GM23338 (cell line): Measurements from ENCODE around the gene CLIP2.

ENCODE experiments used
- CREB1 ChIP-seq: fragments of 250-450 bp; sonication (Bioruptor Pico); IDR thresholded peaks from 2 replicates; pipeline ENCODE4 v1.5.0; 2020; ENCODE audit warnings: low read depth, mild to moderate bottlenecking, moderate library complexity
- CTCF ChIP-seq, 2 experiments: fragments of 200-600 bp in 1 of 2; sonication (generic) in 1 of 2; conservative IDR thresholded peaks; 2 replicates each; pipeline versions ENCODE4 v1.5.1 to v1.6.1; 2016 to 2017; ENCODE audit warnings: antibody characterized with exemption in 2 of 2, low read depth in 2 of 2, mild to moderate bottlenecking in 2 of 2, moderate library complexity in 1 of 2
- ETS1 ChIP-seq: IDR thresholded peaks from 2 replicates; pipeline ENCODE4 v1.6.1; 2016; ENCODE audit warnings: antibody characterized with exemption
- EZH2 ChIP-seq: fragments of 200-600 bp; sonication (generic); IDR thresholded peaks from one replicate; pipeline ENCODE4 v1.8.0; 2017; ENCODE audit warnings: antibody characterized with exemption, mild to moderate bottlenecking, low read depth; ENCODE audit not compliant: unreplicated experiment
- EZH2phosphoT487 ChIP-seq: fragments of 200-600 bp; sonication (generic); IDR thresholded peaks from one replicate; pipeline ENCODE4 v1.8.1; 2018; ENCODE audit warnings: antibody characterized with exemption; ENCODE audit not compliant: unreplicated experiment
- JUNB ChIP-seq: IDR thresholded peaks from one replicate; pipeline ENCODE4 v1.6.1; 2016; ENCODE audit warnings: antibody characterized with exemption; ENCODE audit not compliant: unreplicated experiment
- NANOG ChIP-seq: IDR thresholded peaks from 2 replicates; pipeline ENCODE4 v1.6.1; 2016; ENCODE audit warnings: antibody characterized with exemption, borderline replicate concordance
- POLR2AphosphoS5 ChIP-seq: IDR thresholded peaks from 2 replicates; pipeline ENCODE4 v1.6.1; 2016; ENCODE audit warnings: antibody characterized with exemption, low read depth
- REST ChIP-seq: IDR thresholded peaks from one replicate; pipeline ENCODE4 v1.6.1; 2018; ENCODE audit warnings: antibody characterized with exemption; ENCODE audit not compliant: unreplicated experiment
- STAT1 ChIP-seq: IDR thresholded peaks from one replicate; pipeline ENCODE4 v1.6.1; 2016; ENCODE audit warnings: antibody characterized with exemption; ENCODE audit not compliant: unreplicated experiment
- ZNF114 ChIP-seq: fragments of 250-450 bp; sonication (Bioruptor Pico); IDR thresholded peaks from 2 replicates; pipeline ENCODE4 v1.5.0; 2020; ENCODE audit warnings: mild to moderate bottlenecking, moderate library complexity
- ZNF331 ChIP-seq: fragments of 250-450 bp; sonication (Bioruptor Pico); IDR thresholded peaks from 2 replicates; pipeline ENCODE4 v1.5.0; 2020; ENCODE audit warnings: low read depth, mild to moderate bottlenecking, moderate library complexity

GRCh38 chr7:74455291-74455804 is 166.1 kb downstream of the CLIP2 start:
- TF ChIP-seq REST (no peak), CTCF (conservative IDR thresholded peaks at IDR 0.05; ENCODE audit: low read depth in 2 of 2) (no peak), POLR2AphosphoS5 (no peak), EZH2 (no peak), JUNB (no peak), EZH2phosphoT487 (no peak), ZNF331 (CRISPR knock-in tag) (no peak), ZNF114 (CRISPR knock-in tag) (no peak), STAT1 (no peak), ETS1 (no peak), CREB1 (CRISPR knock-in tag) (no peak), NANOG (no peak)
